B cell (primary cell): ENCODE data around the gene EXOC4. TPM values are rescaled to one million over a fixed set of nuclear protein-coding genes. Genes with fewer than 3 reads are reported as not detected.

ENCODE experiments used
- ATAC-seq: fragments of 200-7000 bp; cut with Tn5 transposase; one replicate; pipeline ENCODE4 v1.10.0; 2021; ENCODE audit warnings: low read depth, mild to moderate bottlenecking, moderate number of reproducible peaks, moderate library complexity
- CTCF ChIA-PET: fragments of 350-600 bp; sonication (Branson Sonifier 250); formaldehyde crosslinking; loops from one replicate; lab custom pipeline; 2021; ENCODE audit warnings: antibody characterized with exemption, inconsistent platforms; lab: Charles Lee
- POLR2A ChIA-PET: fragments of 350-600 bp; sonication (Branson Sonifier 250); formaldehyde crosslinking; loops from one replicate; lab custom pipeline; 2021; ENCODE audit warnings: antibody characterized with exemption; lab: Charles Lee
- DNase-seq: peaks from one replicate; pipeline ENCODE4 v3.0.0; 2013
- H2AFZ ChIP-seq: 2 replicates; pipeline ENCODE4 v1.6.1; 2012; ENCODE audit warnings: mild to moderate bottlenecking, low read depth, low read length; ENCODE audit not compliant: insufficient read depth, poor library complexity, severe bottlenecking
- H3K27ac ChIP-seq, 2 donors: 1 replicate in 1 of 2; 2 replicates in 1 of 2; pipeline ENCODE4 v1.5.1; 2012 to 2013; ENCODE audit warnings: low read length in 2 of 2, mild to moderate bottlenecking in 2 of 2, moderate library complexity in 1 of 2
- H3K27me3 ChIP-seq, 4 experiments: fragments of 200-600 bp in 1 of 4; sonication (generic) in 1 of 4; replicated peaks in 1 of 4; 1 replicate in 2 of 4; 2 replicates in 2 of 4; pipeline versions ENCODE4 v1.6.1 to v1.7.0; 2013 to 2016; ENCODE audit warnings: low read length in 3 of 4, mild to moderate bottlenecking in 2 of 4, mixed read lengths in 1 of 4, moderate library complexity in 1 of 4; ENCODE audit not compliant: insufficient read depth in 4 of 4, control insufficient read depth in 3 of 4; ENCODE audit errors: control extremely low read depth in 1 of 4
- H3K36me3 ChIP-seq, 2 experiments: replicated peaks in 1 of 2; 1 replicate in 1 of 2; 2 replicates in 1 of 2; pipeline versions ENCODE4 v1.6.1 to v1.7.1; 2013; ENCODE audit warnings: low read length in 1 of 2; ENCODE audit not compliant: insufficient read depth in 2 of 2, control insufficient read depth in 1 of 2; ENCODE audit errors: control extremely low read depth in 1 of 2, extremely low read depth in 1 of 2
- H3K4me1 ChIP-seq, 2 donors: fragments of 200-600 bp in 1 of 2; sonication (generic) in 1 of 2; 1 replicate in 1 of 2; 2 replicates in 1 of 2; pipeline versions ENCODE4 v1.5.1 to v1.6.1; 2013 to 2017; ENCODE audit warnings: low read length in 2 of 2; ENCODE audit not compliant: control insufficient read depth in 2 of 2, insufficient read depth in 2 of 2
- H3K4me2 ChIP-seq: replicated peaks from 2 replicates; pipeline ENCODE3; 2012; ENCODE audit warnings: mild to moderate bottlenecking, low read depth, low read length; ENCODE audit not compliant: poor library complexity, severe bottlenecking
- H3K4me3 ChIP-seq, 5 experiments: fragments of 200-600 bp in 1 of 5; sonication (generic) in 1 of 5; 1 replicate in 3 of 5; 2 replicates in 2 of 5; pipeline versions ENCODE4 v1.5.1 to v1.7.0; 2011 to 2016; ENCODE audit warnings: low read length in 4 of 5, mild to moderate bottlenecking in 4 of 5, low read depth in 2 of 5, control low read depth in 1 of 5, moderate library complexity in 1 of 5; ENCODE audit not compliant: insufficient read depth in 1 of 5; ENCODE audit errors: control extremely low read depth in 1 of 5, extremely low read depth in 1 of 5
- H3K79me2 ChIP-seq: fragments of 200-600 bp; sonication (generic); one replicate; pipeline ENCODE4 v1.6.0; 2016; ENCODE audit warnings: low read length; ENCODE audit not compliant: control insufficient read depth, insufficient read depth
- H3K9ac ChIP-seq: fragments of 200-600 bp; sonication (generic); 2 replicates; pipeline ENCODE4 v1.6.1; 2017; ENCODE audit warnings: mild to moderate bottlenecking, low read length, moderate library complexity
- H3K9me3 ChIP-seq, 3 donors: one replicate each; pipeline versions ENCODE4 v1.6.1 to v1.7.1; 2013; ENCODE audit warnings: low read length in 2 of 3; ENCODE audit not compliant: control insufficient read depth in 2 of 3, insufficient read depth in 1 of 3; ENCODE audit errors: control extremely low read depth in 1 of 3
- H4K20me1 ChIP-seq: 2 replicates; pipeline ENCODE4 v1.6.0; 2012; ENCODE audit warnings: mild to moderate bottlenecking, low read length; ENCODE audit not compliant: insufficient read depth, control insufficient read depth, poor library complexity, severe bottlenecking
- H3K27ac Mint-ChIP-seq: one replicate; pipeline ENCODE4 v1.8.0; 2021; ENCODE audit warnings: mixed read lengths
- H3K27me3 Mint-ChIP-seq: one replicate; pipeline ENCODE4 v1.8.0; 2021; ENCODE audit warnings: mixed read lengths
- H3K4me1 Mint-ChIP-seq: one replicate; pipeline ENCODE4 v1.8.0; 2021; ENCODE audit warnings: mixed read lengths
- H3K4me3 Mint-ChIP-seq: one replicate; pipeline ENCODE4 v1.8.0; 2021; ENCODE audit warnings: mixed read lengths
- H3K9me3 Mint-ChIP-seq: one replicate; pipeline ENCODE4 v1.8.0; 2022; ENCODE audit warnings: mixed read lengths; ENCODE audit not compliant: insufficient read depth
- EZH2 ChIP-seq: IDR thresholded peaks from 2 replicates; pipeline ENCODE4 v1.6.1; 2012; ENCODE audit warnings: borderline replicate concordance, low read depth, mild to moderate bottlenecking, moderate library complexity, low read length; ENCODE audit not compliant: insufficient read depth, poor library complexity, severe bottlenecking
- WGBS: methylation state at CpG from one replicate; pipeline ENCODE4 v1.1.5; 2013; ENCODE audit warnings: missing lambda C conversion rate; ENCODE audit not compliant: insufficient coverage; 5-methylcytosine and 5-hydroxymethylcytosine counted together
- intact Hi-C: fragments of 100-400 bp; cut with micrococcal nuclease; formaldehyde crosslinking; loops from one replicate; pipeline ENCODE4 v1.10.0; 2022
- polyA plus RNA-seq: library from polyadenylated mRNA; depleted of rRNA; stranded (reverse); fragments of >200 nt; gene quantifications from 2 replicates; pipeline ENCODE4 v1.2.3, GENCODE V29; 2012
- total RNA-seq, 2 donors: library from RNA; stranded (reverse); fragments of 120-200 nt in 1 of 2; gene quantifications; 1 replicate in 1 of 2; 2 replicates in 1 of 2; pipeline versions ENCODE4 v1.2.3 to v1.2.4, GENCODE V29; 2013 to 2022
- TF ChIP-seq, protein P1 (sequence below): fragments of 200-600 bp; IDR thresholded peaks from one replicate; pipeline ENCODE4 v1.8.0; 2022; ENCODE audit warnings: antibody characterized with exemption, mild to moderate bottlenecking

Gene EXOC4
- total and polyA plus RNA-seq, 2 donors (not counting 1 experiment from before 2014, with no cell fraction given): 16.7 to 135 TPM

DNA sequence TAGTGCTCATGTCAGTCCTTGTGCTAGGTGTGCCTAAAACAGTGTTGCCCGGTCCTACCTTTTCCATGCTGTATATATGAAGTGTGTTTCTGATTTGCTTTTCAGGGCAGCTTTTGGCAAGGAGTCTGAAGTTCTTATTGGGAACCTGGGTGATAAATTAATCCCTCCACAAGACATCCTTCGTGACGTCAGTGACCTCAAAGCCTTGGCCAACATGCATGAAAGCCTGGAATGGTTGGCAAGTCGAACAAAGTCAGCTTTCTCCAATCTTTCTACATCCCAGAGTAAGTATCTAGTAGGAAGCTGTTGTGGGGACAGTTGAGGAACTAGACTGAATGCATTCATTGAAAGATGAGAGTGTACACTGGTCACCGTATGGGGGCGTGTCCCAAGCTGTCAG is 684.9 kb downstream of the EXOC4 start:
- no peak overlapping the region for H3K9ac ChIP-seq
- H4K20me1 ChIP-seq: no peaks in the 10 kb centered on the region
- H2AFZ ChIP-seq: no peak overlapping the region
- CTCF ChIA-PET: no interaction called here
- H3K4me3 ChIP-seq: no peak overlapping the region
- no peak overlapping the region for H3K4me2 ChIP-seq
- no peak overlapping the region for H3K27ac Mint-ChIP-seq
- TF ChIP-seq, protein P1, sequence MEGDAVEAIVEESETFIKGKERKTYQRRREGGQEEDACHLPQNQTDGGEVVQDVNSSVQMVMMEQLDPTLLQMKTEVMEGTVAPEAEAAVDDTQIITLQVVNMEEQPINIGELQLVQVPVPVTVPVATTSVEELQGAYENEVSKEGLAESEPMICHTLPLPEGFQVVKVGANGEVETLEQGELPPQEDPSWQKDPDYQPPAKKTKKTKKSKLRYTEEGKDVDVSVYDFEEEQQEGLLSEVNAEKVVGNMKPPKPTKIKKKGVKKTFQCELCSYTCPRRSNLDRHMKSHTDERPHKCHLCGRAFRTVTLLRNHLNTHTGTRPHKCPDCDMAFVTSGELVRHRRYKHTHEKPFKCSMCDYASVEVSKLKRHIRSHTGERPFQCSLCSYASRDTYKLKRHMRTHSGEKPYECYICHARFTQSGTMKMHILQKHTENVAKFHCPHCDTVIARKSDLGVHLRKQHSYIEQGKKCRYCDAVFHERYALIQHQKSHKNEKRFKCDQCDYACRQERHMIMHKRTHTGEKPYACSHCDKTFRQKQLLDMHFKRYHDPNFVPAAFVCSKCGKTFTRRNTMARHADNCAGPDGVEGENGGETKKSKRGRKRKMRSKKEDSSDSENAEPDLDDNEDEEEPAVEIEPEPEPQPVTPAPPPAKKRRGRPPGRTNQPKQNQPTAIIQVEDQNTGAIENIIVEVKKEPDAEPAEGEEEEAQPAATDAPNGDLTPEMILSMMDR: no peak
- ATAC-seq (no peak), DNase-seq (no peak)
- H3K27me3 Mint-ChIP-seq: no peaks in the 10 kb centered on the region
- H3K4me1 Mint-ChIP-seq: no peaks in the 10 kb centered on the region
- H3K9me3 ChIP-seq: no peaks in the 10 kb centered on the region
- no peaks in the 10 kb centered on the region for H3K9me3 Mint-ChIP-seq
- intact Hi-C loops: no loop called here
- no peaks in the 10 kb centered on the region for H3K79me2 ChIP-seq
- no peak overlapping the region for H3K27ac ChIP-seq
- H3K4me1 ChIP-seq: no peaks in the 10 kb centered on the region
- no peak overlapping the region for H3K4me3 Mint-ChIP-seq
- peaks cover 8 to 10% of the 10 kb centered on the region in 2 experiments for H3K36me3 ChIP-seq
- H3K27me3 ChIP-seq: no peaks in the 10 kb centered on the region
- WGBS: 96% methylated on average over 2 of the region's 6 CpGs
- POLR2A ChIA-PET: no interaction called here

DNA sequence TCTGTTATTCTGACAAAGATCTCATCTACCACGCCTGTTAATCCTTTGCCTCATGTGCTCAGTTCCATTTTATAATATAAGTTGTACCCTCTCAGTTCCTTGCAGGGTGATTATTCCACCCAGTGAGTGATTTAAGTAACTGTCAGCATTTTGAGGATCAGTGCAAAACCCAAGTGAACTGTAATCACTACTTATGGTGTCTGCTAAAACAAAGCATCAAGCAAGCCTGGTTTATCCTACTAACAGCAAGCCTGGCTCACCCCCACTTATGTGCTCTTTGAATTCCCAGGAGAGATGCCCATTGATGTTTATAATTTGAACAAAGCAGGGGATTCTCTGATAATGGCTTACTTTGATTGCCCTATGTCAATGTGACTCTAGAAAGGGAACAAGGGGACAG is 687.5 kb downstream of the EXOC4 start:
- intact Hi-C loops: no loop called here
- POLR2A ChIA-PET: no interaction called here
- H4K20me1 ChIP-seq: no peaks in the 10 kb centered on the region
- TF ChIP-seq EZH2: no peak
- TF ChIP-seq, protein P1: no peak
- no peaks in the 10 kb centered on the region for H3K27me3 ChIP-seq
- no peak overlapping the region for H3K4me3 ChIP-seq
- Mint-ChIP-seq H3K27me3 (no peaks in the 10 kb centered on the region), H3K4me3 (no peak overlapping the region), H3K4me1 (no peaks in the 10 kb centered on the region), H3K27ac (no peak overlapping the region), H3K9me3 (no peaks in the 10 kb centered on the region)
- no peaks in the 10 kb centered on the region for H3K79me2 ChIP-seq
- no peaks in the 10 kb centered on the region for H3K9me3 ChIP-seq
- no CpG with 5 or more reads among the region's 1 CpG for WGBS
- H3K4me2 ChIP-seq: no peak overlapping the region
- CTCF ChIA-PET: no interaction called here
- DNase-seq (no peak), ATAC-seq (no peak)
- no peak overlapping the region for H3K27ac ChIP-seq
- no peak overlapping the region for H2AFZ ChIP-seq
- no peak overlapping the region for H3K9ac ChIP-seq
- peaks cover 8 to 10% of the 10 kb centered on the region in 2 experiments for H3K36me3 ChIP-seq
- no peaks in the 10 kb centered on the region for H3K4me1 ChIP-seq
